NK-92 treated with Interleukin-12 subunit alpha and Interleukin-12 subunit beta, amount 100 ng/mL, for 24 hours (cell line): Measurements from ENCODE around the gene LDLRAD4.

ENCODE experiments used
- DNase-seq: peaks from one replicate; lab custom pipeline; 2025; lab: John Stamatoyannopoulos, UW

LDLRAD4 gene

GRCh38 chr18:13433125-13433524, 214.6 kb downstream of the LDLRAD4 start:
- DNase-seq = no peak

- no peak for DNase-seq
Measured at GRCh38 chr18:13433685-13434084, 215.1 kb downstream of the LDLRAD4 start.

GRCh38 chr18:13434854-13435253, 216.3 kb downstream of the LDLRAD4 start:
- DNase-seq = no peak

- no peak for DNase-seq
Measured at GRCh38 chr18:13435586-13436333, 217.2 kb downstream of the LDLRAD4 start.

GRCh38 chr18:13436576-13436975, 218.0 kb downstream of the LDLRAD4 start:
- DNase-seq = no peak

- no peak for DNase-seq
Measured at GRCh38 chr18:13437034-13437433, 218.5 kb downstream of the LDLRAD4 start.

- DNase-seq = no peak
Measured at GRCh38 chr18:13437796-13438506, 219.4 kb downstream of the LDLRAD4 start.

- DNase-seq = no peak
Measured at GRCh38 chr18:13438507-13439056, 220.0 kb downstream of the LDLRAD4 start.

- DNase-seq = no peak
Measured at GRCh38 chr18:13439461-13439860, 220.9 kb downstream of the LDLRAD4 start.

GRCh38 chr18:13440277-13441248, 222.0 kb downstream of the LDLRAD4 start:
- no peak for DNase-seq

GRCh38 chr18:13441736-13442135, 223.2 kb downstream of the LDLRAD4 start:
- DNase-seq = no peak

- no peak for DNase-seq
Measured at GRCh38 chr18:13442451-13442850, 223.9 kb downstream of the LDLRAD4 start.

GRCh38 chr18:13443552-13443951, 225.0 kb downstream of the LDLRAD4 start:
- no peak for DNase-seq

GRCh38 chr18:13444430-13445240, 226.1 kb downstream of the LDLRAD4 start:
- no peak for DNase-seq

GRCh38 chr18:13445241-13445897, 226.8 kb downstream of the LDLRAD4 start:
- no peak for DNase-seq

- DNase-seq = no peak
Measured at GRCh38 chr18:13446024-13446423, 227.5 kb downstream of the LDLRAD4 start.

- DNase-seq = no peak
Measured at GRCh38 chr18:13446610-13447461, 228.3 kb downstream of the LDLRAD4 start.

GRCh38 chr18:13447621-13448334, 229.2 kb downstream of the LDLRAD4 start:
- DNase-seq = no peak

GRCh38 chr18:13448335-13448795, 229.8 kb downstream of the LDLRAD4 start:
- no peak for DNase-seq
